Measurements from ENCODE around the gene KANSL1. TPM values are rescaled to one million over a fixed set of nuclear protein-coding genes. Genes with fewer than 3 reads are reported as not detected.
A peak's percentile ranks its signal among the peaks of the same experiment; 100 is the strongest.

KANSL1 gene
- total and polyA plus RNA-seq, 5 donors from 2014 or later = 9.1 to 295 (median 11.3) TPM

DNA sequence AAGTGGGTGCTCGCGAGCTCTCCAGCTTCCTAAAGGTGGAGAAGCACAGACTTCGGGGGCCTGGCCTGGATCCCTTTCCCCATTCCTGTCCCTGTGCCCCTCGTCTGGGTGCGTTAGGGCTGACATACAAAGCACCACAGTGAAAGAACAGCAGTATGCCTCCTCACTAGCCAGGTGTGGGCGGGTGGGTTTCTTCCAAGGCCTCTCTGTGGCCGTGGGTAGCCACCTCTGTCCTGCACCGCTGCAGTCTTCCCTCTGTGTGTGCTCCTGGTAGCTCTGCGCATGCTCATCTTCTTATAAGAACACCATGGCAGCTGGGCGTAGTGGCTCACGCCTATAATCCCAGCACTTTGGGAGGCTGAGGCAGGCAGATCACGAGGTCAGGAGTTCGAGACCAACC lies 196.1 kb downstream of the KANSL1 start:
- Histone ChIP-seq H3K27me3 (ENCODE audit: control insufficient read depth, insufficient read depth, low read length) (no peaks in the 10 kb centered on the region), H3K4me1 (ENCODE audit: control insufficient read depth, insufficient read depth, low read length, poor library complexity, severe bottlenecking) (no peaks in the 10 kb centered on the region), H3K9me3 (ENCODE audit: control insufficient read depth in 2 of 2, low read length in 2 of 2) (no peaks in the 10 kb centered on the region), H3K4me3 (ENCODE audit: low read depth, low read length) (no peak overlapping the region), H3K27ac (ENCODE audit: insufficient read depth, low read length, poor library complexity, severe bottlenecking) (no peak overlapping the region), H3K36me3 (ENCODE audit: control insufficient read depth, insufficient read depth, low read length) (no peaks in the 10 kb centered on the region)
- no peak for ATAC-seq (ENCODE audit: low read depth in 2 of 2)
- no peaks in the 10 kb centered on the region for H3K36me3 Mint-ChIP-seq
- peak overlapping the region in 1 of 3 donors; percentile 26 for H3K27ac Mint-ChIP-seq
- H3K4me1 Mint-ChIP-seq = no peaks in the 10 kb centered on the region
- no peaks in the 10 kb centered on the region for H3K9me3 Mint-ChIP-seq
- H3K4me3 Mint-ChIP-seq = no peak overlapping the region
- DNase-seq = no peak
- peaks cover 6% of the 10 kb centered on the region for H3K27me3 Mint-ChIP-seq

DNA sequence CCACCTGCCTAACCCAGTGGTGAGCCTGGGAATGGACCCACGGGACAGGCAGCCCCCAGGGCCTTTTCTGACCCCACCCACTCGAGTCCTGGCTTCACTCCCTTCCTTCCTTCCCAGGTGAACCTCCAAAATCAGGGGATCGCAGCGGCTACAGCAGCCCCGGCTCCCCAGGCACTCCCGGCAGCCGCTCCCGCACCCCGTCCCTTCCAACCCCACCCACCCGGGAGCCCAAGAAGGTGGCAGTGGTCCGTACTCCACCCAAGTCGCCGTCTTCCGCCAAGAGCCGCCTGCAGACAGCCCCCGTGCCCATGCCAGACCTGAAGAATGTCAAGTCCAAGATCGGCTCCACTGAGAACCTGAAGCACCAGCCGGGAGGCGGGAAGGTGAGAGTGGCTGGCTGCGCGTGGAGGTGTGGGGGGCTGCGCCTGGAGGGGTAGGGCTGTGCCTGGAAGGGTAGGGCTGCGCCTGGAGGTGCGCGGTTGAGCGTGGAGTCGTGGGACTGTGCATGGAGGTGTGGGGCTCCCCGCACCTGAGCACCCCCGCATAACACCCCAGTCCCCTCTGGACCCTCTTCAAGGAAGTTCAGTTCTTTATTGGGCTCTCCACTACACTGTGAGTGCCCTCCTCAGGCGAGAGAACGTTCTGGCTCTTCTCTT lies 196.8 kb downstream of the KANSL1 start:
- Histone ChIP-seq H3K9me3 (ENCODE audit: control insufficient read depth in 2 of 2, low read length in 2 of 2) (no peaks in the 10 kb centered on the region), H3K36me3 (ENCODE audit: control insufficient read depth, insufficient read depth, low read length) (no peaks in the 10 kb centered on the region), H3K27ac (ENCODE audit: insufficient read depth, low read length, poor library complexity, severe bottlenecking) (no peak overlapping the region), H3K4me1 (ENCODE audit: control insufficient read depth, insufficient read depth, low read length, poor library complexity, severe bottlenecking) (no peaks in the 10 kb centered on the region), H3K4me3 (ENCODE audit: low read depth, low read length) (no peak overlapping the region), H3K27me3 (ENCODE audit: control insufficient read depth, insufficient read depth, low read length) (no peaks in the 10 kb centered on the region)
- DNase-seq = no peak
- Mint-ChIP-seq H3K27ac (no peak overlapping the region), H3K9me3 (no peaks in the 10 kb centered on the region), H3K4me3 (no peak overlapping the region), H3K36me3 (no peaks in the 10 kb centered on the region), H3K27me3 (peaks cover 1% of the 10 kb centered on the region), H3K4me1 (no peaks in the 10 kb centered on the region)
- no peak for ATAC-seq (ENCODE audit: low read depth in 2 of 2)

DNA sequence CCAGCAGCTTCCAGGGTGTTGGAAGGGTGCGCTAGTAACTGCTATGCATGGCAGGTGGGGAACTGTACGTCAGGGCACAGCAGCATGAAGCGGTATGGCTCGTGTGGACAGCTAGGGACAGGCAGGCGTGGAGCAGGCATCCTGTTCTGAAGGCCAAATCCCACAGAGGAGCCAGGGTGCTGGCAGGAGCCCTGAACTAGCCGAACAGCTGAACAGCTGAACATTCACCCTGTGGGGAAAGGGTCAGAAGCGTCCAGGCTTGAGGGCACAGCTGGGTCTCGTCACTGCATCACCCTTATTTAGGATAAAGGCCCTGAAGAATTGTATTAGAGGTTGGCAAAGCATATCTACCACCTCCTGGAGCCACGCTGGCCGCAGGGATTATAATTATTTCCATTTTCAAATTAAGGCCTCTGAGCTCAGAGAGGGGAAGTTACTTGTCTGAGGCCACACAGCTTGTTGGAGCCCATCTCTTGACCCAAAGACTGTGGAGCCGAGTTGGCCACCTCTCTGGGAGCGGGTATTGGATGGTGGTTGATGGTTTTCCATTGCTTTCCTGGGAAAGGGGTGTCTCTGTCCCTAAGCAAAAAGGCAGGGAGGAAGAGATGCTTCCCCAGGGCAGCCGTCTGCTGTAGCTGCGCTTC lies 197.5 kb downstream of the KANSL1 start:
- Histone ChIP-seq H3K27me3 (ENCODE audit: control insufficient read depth, insufficient read depth, low read length) (no peaks in the 10 kb centered on the region), H3K9me3 (ENCODE audit: control insufficient read depth in 2 of 2, low read length in 2 of 2) (no peaks in the 10 kb centered on the region), H3K4me3 (ENCODE audit: low read depth, low read length) (no peak overlapping the region), H3K36me3 (ENCODE audit: control insufficient read depth, insufficient read depth, low read length) (no peaks in the 10 kb centered on the region), H3K4me1 (ENCODE audit: control insufficient read depth, insufficient read depth, low read length, poor library complexity, severe bottlenecking) (no peaks in the 10 kb centered on the region), H3K27ac (ENCODE audit: insufficient read depth, low read length, poor library complexity, severe bottlenecking) (no peak overlapping the region)
- Mint-ChIP-seq H3K9me3 (peaks cover 0 to under 1% (median 0%) of the 10 kb centered on the region in 7 donors), H3K36me3 (no peaks in the 10 kb centered on the region), H3K4me3 (no peak overlapping the region), H3K27me3 (no peaks in the 10 kb centered on the region), H3K4me1 (no peaks in the 10 kb centered on the region), H3K27ac (no peak overlapping the region)
- ATAC-seq (ENCODE audit: low read depth in 2 of 2) (no peak), DNase-seq (no peak)

DNA sequence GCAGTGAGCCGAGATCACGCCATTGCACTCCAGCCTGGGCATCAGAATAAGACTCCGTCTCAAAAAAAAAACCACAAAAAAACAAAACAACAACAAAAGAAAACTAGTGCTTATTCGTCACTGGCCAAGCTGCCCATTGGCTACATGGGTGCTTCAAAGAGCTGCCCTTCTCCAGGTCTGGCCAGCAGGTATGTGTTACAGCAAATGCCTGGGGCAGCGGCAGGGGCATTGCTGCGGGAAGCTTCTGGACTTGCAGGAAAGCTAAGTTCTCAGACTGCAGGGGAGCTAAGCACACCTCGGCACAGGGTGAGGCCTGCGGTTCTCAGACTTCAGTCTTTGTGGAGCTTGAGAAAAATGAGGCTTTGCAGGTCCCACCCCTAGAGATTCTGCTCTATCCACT lies 198.2 kb downstream of the KANSL1 start:
- Mint-ChIP-seq H3K4me1 (no peaks in the 10 kb centered on the region), H3K27ac (no peak overlapping the region), H3K9me3 (peaks cover 0 to 3% (median 0%) of the 10 kb centered on the region in 7 donors), H3K36me3 (no peaks in the 10 kb centered on the region), H3K4me3 (no peak overlapping the region), H3K27me3 (no peaks in the 10 kb centered on the region)
- Histone ChIP-seq H3K36me3 (ENCODE audit: control insufficient read depth, insufficient read depth, low read length) (no peaks in the 10 kb centered on the region), H3K27ac (ENCODE audit: insufficient read depth, low read length, poor library complexity, severe bottlenecking) (no peak overlapping the region), H3K9me3 (ENCODE audit: control insufficient read depth in 2 of 2, low read length in 2 of 2) (no peaks in the 10 kb centered on the region), H3K4me1 (ENCODE audit: control insufficient read depth, insufficient read depth, low read length, poor library complexity, severe bottlenecking) (no peaks in the 10 kb centered on the region), H3K4me3 (ENCODE audit: low read depth, low read length) (no peak overlapping the region), H3K27me3 (ENCODE audit: control insufficient read depth, insufficient read depth, low read length) (no peaks in the 10 kb centered on the region)
- DNase-seq (no peak), ATAC-seq (ENCODE audit: low read depth in 2 of 2) (no peak)

DNA sequence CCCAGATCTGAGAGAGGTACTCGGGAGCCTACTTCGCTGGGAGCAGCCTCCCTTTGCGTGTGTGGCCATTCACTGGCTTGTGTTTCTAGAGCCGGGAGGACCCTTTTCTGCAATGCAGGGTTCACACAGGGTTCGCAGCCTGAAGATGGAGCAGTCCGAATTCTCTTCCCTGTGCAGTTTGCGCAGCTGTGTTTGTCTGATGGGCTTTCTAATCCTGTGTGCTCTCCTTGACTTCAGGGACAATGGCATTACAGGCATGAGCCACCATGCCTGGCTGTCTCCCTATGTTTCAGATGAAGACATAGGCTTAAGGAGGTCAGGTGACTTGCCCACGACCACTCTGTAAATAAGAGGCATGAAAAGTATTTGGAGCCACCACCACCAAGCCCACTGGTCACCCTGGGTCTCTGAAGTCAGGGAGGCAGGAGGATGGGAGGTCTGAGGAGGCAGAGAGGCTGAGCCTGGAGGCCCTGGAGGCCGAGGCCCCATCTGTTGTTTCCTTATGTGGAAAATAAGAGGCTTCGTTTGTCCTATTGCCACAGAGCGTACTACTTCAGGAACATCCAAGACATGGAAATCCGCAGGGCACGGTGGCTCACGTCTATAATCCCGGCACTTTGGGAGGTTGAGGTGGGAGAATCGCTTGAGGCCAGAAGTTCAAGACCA lies 199.1 kb downstream of the KANSL1 start:
- H3K4me1 Mint-ChIP-seq = no peaks in the 10 kb centered on the region
- DNase-seq (no peak), ATAC-seq (ENCODE audit: low read depth in 2 of 2) (no peak)
- Histone ChIP-seq H3K36me3 (ENCODE audit: control insufficient read depth, insufficient read depth, low read length) (no peaks in the 10 kb centered on the region), H3K9me3 (ENCODE audit: control insufficient read depth in 2 of 2, low read length in 2 of 2) (no peaks in the 10 kb centered on the region), H3K27me3 (ENCODE audit: control insufficient read depth, insufficient read depth, low read length) (no peaks in the 10 kb centered on the region), H3K4me3 (ENCODE audit: low read depth, low read length) (no peak overlapping the region), H3K4me1 (ENCODE audit: control insufficient read depth, insufficient read depth, low read length, poor library complexity, severe bottlenecking) (no peaks in the 10 kb centered on the region), H3K27ac (ENCODE audit: insufficient read depth, low read length, poor library complexity, severe bottlenecking) (no peak overlapping the region)
- H3K27ac Mint-ChIP-seq = no peak overlapping the region
- no peaks in the 10 kb centered on the region for H3K27me3 Mint-ChIP-seq
- no peak overlapping the region for H3K4me3 Mint-ChIP-seq
- H3K36me3 Mint-ChIP-seq = no peaks in the 10 kb centered on the region
- H3K9me3 Mint-ChIP-seq = peaks cover 0 to 3% (median 0%) of the 10 kb centered on the region in 7 donors

DNA sequence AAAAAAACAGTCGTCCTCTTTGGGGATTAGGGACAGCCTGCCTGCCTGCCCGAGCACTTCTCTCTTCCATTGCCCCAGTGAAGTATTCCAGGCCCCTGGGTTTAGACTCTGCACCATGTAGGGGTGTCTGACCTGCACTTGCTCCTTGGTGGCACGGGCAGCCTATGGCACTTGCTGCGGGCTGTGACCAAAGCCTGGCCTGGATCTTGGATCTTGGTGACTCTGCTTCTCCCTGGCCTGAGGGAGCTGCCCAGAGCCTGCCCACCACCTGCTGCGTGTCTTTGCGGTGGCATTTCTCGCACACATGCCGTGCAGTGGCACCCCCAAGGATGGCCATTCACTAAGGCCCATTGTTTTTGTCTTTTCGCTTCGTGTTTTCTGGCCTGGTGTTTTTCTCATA lies 200.3 kb downstream of the KANSL1 start:
- no peak overlapping the region for H3K4me3 ChIP-seq (ENCODE audit: low read depth, low read length)
- H3K27ac Mint-ChIP-seq = no peak overlapping the region
- no peaks in the 10 kb centered on the region for H3K36me3 ChIP-seq (ENCODE audit: control insufficient read depth, insufficient read depth, low read length)
- no peak for ATAC-seq (ENCODE audit: low read depth in 2 of 2)
- no peak overlapping the region for H3K27ac ChIP-seq (ENCODE audit: insufficient read depth, low read length, poor library complexity, severe bottlenecking)
- H3K36me3 Mint-ChIP-seq = no peaks in the 10 kb centered on the region
- H3K4me3 Mint-ChIP-seq = no peak overlapping the region
- H3K27me3 Mint-ChIP-seq = no peaks in the 10 kb centered on the region
- H3K9me3 Mint-ChIP-seq = peaks cover 0 to 3% (median 0%) of the 10 kb centered on the region in 7 donors
- H3K9me3 ChIP-seq (ENCODE audit: control insufficient read depth in 2 of 2, low read length in 2 of 2) = no peaks in the 10 kb centered on the region
- H3K4me1 Mint-ChIP-seq = no peaks in the 10 kb centered on the region
- no peak for DNase-seq
- H3K27me3 ChIP-seq (ENCODE audit: control insufficient read depth, insufficient read depth, low read length) = no peaks in the 10 kb centered on the region
- no peaks in the 10 kb centered on the region for H3K4me1 ChIP-seq (ENCODE audit: control insufficient read depth, insufficient read depth, low read length, poor library complexity, severe bottlenecking)

DNA sequence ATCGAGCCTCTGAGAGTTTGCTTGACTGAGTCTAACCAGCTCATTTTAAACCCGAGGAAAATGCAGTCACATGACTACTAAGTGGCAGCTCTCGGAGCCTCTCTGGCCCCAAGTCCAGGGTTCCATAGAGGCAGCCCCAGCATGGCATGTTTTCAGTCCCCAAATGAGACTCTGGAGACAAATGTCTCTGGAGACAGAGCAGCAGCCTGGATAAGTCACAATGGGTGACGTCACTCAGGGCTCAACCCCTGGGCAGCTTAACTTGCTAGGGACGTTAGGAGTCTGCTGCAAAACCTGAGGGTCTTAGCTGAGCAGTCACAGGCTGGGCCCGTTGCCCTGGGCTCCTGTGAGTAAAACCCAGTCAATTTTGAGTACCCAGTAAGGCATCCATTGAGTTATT lies 201.1 kb downstream of the KANSL1 start:
- H3K4me3 ChIP-seq (ENCODE audit: low read depth, low read length) = no peak overlapping the region
- Mint-ChIP-seq H3K36me3 (no peaks in the 10 kb centered on the region), H3K27me3 (no peaks in the 10 kb centered on the region), H3K4me1 (no peaks in the 10 kb centered on the region), H3K4me3 (no peak overlapping the region), H3K9me3 (peaks cover 0 to 3% (median 0%) of the 10 kb centered on the region in 7 donors), H3K27ac (no peak overlapping the region)
- no peaks in the 10 kb centered on the region for H3K4me1 ChIP-seq (ENCODE audit: control insufficient read depth, insufficient read depth, low read length, poor library complexity, severe bottlenecking)
- H3K27me3 ChIP-seq (ENCODE audit: control insufficient read depth, insufficient read depth, low read length) = no peaks in the 10 kb centered on the region
- DNase-seq = no peak
- H3K36me3 ChIP-seq (ENCODE audit: control insufficient read depth, insufficient read depth, low read length) = no peaks in the 10 kb centered on the region
- no peak for ATAC-seq (ENCODE audit: low read depth in 2 of 2)
- H3K9me3 ChIP-seq (ENCODE audit: control insufficient read depth in 2 of 2, low read length in 2 of 2) = no peaks in the 10 kb centered on the region
- H3K27ac ChIP-seq (ENCODE audit: insufficient read depth, low read length, poor library complexity, severe bottlenecking) = no peak overlapping the region

All from CD4-positive, CD25-positive, alpha-beta regulatory T cell (primary cell).